ENCODE data around the gene C2orf49.

Gene C2orf49

GRCh38 chr2:105378276-105378840 lies 41.0 kb downstream of the C2orf49 start:
- TF ChIP-seq CTCF (conservative IDR thresholded peaks at IDR 0.05), result no peak
- no peak overlapping the region for H3K27ac ChIP-seq

GRCh38 chr2:105378921-105379383 lies 41.6 kb downstream of the C2orf49 start:
- TF ChIP-seq CTCF (conservative IDR thresholded peaks at IDR 0.05), result no peak

GRCh38 chr2:105379741-105380186 lies 42.4 kb downstream of the C2orf49 start:
- H3K27ac ChIP-seq, result no peak overlapping the region
- no peak for TF ChIP-seq CTCF (conservative IDR thresholded peaks at IDR 0.05)

More at GRCh38 chr2:105378921-105379383, 41.6 kb downstream of the C2orf49 start:
- no peak overlapping the region for H3K27ac ChIP-seq

GRCh38 chr2:105380432-105381100 lies 43.2 kb downstream of the C2orf49 start:
- no peak overlapping the region for H3K27ac ChIP-seq
- TF ChIP-seq CTCF (conservative IDR thresholded peaks at IDR 0.05), result no peak

- no peak for TF ChIP-seq CTCF (conservative IDR thresholded peaks at IDR 0.05)
- no peak overlapping the region for H3K27ac ChIP-seq
Measured at GRCh38 chr2:105381101-105381668, 43.8 kb downstream of the C2orf49 start.

GRCh38 chr2:105382177-105382576 lies 44.8 kb downstream of the C2orf49 start:
- H3K27ac ChIP-seq, result no peak overlapping the region
- no peak for TF ChIP-seq CTCF (conservative IDR thresholded peaks at IDR 0.05)

GRCh38 chr2:105383432-105384166 lies 46.3 kb downstream of the C2orf49 start:
- TF ChIP-seq CTCF (conservative IDR thresholded peaks at IDR 0.05), result no peak
- H3K27ac ChIP-seq, result no peak overlapping the region

All from VCaP (cell line).